Colon (tissue), 2 donors: ENCODE results near the gene CCS.
"Not testable (repeated sequence)": the region's sequence is repeated elsewhere in the genome, so short reads cannot be mapped to it uniquely, and the experiment has no call there.

Experiments used
- FAIRE-seq: peaks from 2 replicates; lab custom pipeline; 2012; peaks lifted over from hg19 to GRCh38; lab: Jason Lieb, UNC
- donor health status: control.
- donor health status: control.

Gene CCS

DNA sequence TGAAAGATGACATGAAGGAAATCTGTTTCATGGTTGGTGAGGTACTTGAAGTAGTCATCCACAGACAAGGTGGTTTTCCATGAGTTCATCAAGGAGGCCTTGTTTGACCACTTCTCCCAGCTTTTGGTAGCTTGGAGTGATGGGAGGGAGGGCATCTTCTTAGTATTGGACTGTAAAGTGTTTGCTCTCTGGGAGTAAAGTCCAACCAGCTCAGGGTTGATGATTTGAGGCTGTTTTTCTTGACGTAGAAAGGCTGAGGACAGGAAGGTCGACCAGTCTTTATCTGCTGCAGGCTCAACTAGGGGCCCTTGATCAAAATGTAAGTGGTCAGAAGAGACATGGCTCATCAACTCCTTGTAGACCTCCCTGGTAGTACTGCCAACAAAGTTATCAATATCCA lies 1.8 kb upstream of the CCS start:
- FAIRE-seq: no peak

DNA sequence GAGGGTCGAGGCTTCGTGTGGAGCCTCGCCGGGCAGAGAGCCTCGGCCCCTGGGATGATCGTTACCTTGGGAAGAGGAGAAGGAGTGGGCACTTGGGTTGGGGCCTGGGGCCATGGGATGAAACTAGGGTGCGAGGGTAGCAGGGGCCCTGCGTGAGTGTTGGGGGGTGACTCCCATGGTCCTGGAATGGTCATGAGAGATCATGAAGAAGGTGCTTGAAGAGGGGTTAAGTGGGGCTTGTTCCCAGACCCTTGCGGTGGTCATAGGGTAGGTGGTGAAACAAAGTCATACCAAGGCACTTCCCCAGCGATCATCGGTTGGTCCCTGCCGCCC lies 284 bp downstream of the CCS start:
- FAIRE-seq: no peak

- no peak for FAIRE-seq
Observed at GRCh38 chr11:66593650-66594049, 665 bp downstream of the CCS start.

GRCh38 chr11:66595245-66595904 lies 2.4 kb downstream of the CCS start:
- no peak for FAIRE-seq

DNA sequence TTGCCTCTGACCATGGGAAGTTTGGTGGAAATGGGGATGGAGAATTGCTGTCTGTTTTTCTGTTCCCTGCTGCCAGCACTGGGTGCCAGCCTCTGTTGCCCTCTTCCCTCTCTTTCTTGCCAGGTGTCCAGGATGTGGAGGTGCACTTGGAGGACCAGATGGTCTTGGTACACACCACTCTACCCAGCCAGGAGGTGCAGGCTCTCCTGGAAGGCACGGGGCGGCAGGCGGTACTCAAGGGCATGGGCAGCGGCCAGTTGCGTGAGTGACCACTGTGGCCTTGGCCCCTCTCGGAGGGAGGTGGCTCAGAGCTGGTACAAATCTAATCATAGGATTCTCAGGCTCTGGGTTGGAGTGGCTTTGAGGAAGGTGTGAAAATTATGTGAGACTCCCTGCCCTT lies 6.0 kb downstream of the CCS start:
- FAIRE-seq: no peak

- no peak for FAIRE-seq
Observed at GRCh38 chr11:66600219-66600618, 7.2 kb downstream of the CCS start.

DNA sequence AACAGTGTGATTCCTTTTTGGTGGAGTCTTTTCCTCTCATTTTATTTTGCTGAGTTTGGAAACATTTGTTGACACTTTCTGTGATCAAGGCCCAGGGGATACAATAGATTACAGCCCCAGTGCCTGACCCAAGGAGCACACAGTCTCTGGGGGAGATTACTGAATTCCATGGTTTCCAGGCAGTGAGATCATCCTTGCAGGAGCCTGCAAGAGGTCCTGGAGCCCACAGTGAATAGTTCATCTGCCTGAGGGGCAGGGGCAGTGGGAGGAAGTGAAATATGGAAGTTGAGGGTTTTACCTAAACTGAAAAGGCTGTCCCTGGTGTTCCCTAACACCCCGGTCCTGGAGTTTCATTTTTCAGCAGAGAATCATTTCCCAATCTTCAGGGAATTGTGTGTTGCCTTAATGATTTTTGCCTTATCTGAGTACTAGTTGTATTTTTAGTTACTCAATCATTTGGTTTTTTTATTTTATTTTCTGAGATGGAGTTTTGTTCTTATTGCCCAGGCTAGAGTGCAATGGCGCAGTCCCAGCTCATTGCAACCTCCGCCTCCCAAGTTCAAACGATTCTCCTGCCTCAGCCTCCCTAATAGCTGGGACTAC lies 7.7 kb downstream of the CCS start:
- no peak for FAIRE-seq

- no peak for FAIRE-seq
Observed at GRCh38 chr11:66603072-66603471, 10.1 kb downstream of the CCS start.

DNA sequence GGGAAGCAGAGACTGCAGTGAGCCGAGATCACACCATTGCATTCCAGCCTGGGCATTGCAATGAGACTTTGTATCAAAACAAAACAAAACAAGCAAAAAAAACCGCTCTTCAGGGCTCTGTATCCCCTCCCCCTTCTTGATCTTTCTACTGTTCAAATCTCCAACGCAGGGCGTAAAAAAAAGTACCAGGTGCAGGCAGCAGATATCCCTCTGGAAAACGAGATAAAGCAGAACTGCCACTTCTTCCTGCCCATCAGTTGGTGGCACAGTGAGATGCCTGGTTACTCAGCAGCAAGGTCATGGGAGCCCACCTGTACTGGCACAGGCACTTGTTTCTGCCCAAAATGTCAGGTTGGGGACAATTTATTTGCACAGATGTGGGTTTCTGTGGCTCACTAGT lies 11.2 kb downstream of the CCS start:
- FAIRE-seq: no peak

DNA sequence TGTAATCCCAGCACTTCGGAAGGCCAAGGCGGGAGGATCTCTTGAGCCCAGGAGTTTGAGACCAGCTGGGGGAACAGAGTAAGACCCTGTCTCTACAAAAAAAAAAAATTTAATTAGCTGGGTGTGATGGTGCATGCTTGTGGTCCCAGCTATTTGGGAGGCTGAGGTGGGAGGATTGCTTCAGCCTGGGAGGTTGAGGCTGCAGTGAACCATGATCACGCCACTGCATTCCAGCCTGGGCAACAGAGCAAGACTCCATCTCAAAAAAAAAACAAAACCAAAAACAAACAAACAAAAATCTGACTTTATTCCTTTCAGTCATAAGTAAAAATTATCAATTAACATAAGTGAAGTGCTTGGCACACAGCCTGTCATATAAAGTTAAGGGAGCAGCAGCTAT lies 13.6 kb downstream of the CCS start:
- FAIRE-seq: not testable (repeated sequence)

DNA sequence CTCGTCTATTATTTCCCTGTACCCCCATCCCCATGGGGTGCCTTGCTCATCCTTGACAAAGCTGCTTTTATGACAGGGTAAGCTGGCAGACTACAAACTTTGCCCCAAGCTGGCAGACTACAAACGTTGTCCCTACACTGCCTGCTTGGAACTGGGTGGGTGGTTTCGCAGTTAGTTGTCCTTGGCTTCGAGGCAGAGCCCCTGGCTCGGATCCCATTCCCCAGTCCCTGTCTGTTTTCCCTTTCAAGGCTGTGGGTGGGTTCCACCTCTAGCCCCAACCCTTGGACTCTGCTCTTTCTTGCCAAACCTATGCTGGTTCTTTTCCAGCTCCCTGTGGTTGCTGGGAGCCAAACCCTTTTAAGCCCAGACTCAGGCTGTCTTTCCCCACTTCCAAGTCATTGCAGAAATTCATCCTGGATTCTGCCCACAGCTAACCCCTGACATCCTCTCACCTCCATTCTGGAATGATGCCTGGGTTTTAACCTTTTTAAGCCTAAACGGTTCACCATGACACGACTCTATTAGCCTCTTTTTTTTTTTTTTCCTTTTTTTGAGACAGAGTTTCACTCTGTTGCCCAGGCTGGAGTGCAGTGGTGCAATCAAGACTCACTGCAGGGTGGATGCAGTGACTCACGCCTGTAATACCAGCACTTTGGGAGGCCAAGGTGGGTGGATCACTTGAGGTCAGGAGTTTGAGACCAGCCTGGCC lies 14.3 kb downstream of the CCS start:
- no peak for FAIRE-seq

GRCh38 chr11:66609721-66610617 lies 17.0 kb downstream of the CCS start:
- FAIRE-seq: no peak

GRCh38 chr11:66612458-66612857 lies 19.5 kb downstream of the CCS start:
- no peak for FAIRE-seq

- FAIRE-seq: no peak
Observed at GRCh38 chr11:66614073-66614472, 21.1 kb downstream of the CCS start.

DNA sequence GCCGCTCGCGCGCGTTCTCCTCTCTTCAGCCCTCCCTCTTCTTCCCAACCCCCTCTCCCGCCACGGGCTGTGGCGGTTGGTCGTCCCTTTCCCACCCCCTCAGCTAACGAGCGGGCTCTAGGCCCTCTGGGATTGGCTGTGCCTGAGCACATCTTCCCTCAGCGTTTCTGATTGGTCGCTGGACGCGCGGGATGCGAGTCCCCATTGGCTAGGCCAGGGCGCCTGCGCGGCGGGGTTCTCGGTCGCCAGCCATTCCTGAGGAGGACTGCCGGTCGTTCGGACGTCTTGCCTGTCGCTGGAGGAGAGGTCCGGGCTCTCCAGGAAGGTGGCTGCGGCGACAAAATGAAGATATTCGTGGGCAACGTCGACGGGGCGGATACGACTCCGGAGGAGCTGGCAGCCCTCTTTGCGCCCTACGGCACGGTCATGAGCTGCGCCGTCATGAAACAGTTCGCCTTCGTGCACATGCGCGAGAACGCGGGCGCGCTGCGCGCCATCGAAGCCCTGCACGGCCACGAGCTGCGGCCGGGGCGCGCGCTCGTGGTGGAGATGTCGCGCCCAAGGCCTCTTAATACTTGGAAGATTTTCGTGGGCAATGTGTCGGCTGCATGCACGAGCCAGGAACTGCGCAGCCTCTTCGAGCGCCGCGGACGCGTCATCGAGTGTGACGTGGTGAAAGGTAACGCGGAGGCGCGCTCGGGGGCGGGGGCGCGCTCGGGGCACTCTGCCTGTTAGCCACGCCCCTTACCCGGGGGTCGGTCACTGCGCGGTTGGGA lies 23.6 kb downstream of the CCS start, which contains the start of gene RBM14:
RBM14 (plus strand) TSS at position 252 of the 776 bp plus-strand sequence; CDS start at position 343, 91 bp downstream.
- FAIRE-seq: no peak

- no peak for FAIRE-seq
Observed at GRCh38 chr11:66617155-66617834, 24.3 kb downstream of the CCS start.

DNA sequence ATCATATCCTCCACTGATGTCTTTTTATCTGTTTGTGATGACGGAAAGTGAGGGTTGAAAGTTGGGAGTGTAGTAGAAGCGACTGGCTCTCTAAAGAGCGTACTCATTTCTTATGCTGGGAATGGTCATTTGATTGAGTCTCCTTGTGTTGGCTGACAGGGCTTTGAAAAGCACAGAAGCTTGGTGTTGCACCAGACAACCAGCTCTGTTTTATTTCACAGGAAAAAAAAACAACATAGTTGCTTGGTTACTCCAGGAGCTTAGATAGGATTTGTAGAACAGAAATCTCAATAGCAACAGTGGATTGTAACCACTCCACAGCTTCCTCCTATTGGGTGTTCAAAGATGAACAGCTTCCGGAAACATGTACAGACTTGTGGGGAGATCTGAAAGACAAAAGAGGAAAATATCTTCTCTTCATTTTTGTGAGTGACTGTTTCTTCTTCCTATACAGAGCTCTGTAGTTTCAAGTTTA lies 26.1 kb downstream of the CCS start:
- no peak for FAIRE-seq

GRCh38 chr11:66624450-66624849 lies 31.5 kb downstream of the CCS start:
- no peak for FAIRE-seq

DNA sequence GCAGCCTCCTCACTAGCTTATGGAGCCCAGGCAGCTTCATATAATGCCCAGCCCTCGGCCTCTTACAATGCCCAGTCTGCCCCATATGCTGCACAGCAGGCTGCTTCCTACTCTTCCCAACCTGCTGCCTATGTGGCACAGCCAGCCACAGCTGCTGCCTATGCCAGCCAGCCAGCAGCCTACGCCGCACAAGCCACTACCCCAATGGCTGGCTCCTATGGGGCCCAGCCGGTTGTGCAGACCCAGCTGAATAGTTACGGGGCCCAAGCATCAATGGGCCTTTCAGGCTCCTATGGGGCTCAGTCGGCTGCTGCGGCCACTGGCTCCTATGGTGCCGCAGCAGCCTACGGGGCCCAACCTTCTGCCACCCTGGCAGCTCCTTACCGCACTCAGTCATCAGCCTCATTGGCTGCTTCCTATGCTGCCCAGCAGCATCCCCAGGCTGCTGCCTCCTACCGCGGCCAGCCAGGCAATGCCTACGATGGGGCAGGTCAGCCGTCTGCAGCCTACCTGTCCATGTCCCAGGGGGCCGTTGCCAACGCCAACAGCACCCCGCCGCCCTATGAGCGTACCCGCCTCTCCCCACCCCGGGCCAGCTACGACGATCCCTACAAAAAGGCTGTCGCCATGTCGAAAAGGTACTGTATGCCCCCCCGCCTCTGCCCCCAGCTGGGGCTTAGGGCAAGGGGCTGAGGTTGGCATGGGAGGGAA lies 32.2 kb downstream of the CCS start:
- FAIRE-seq: no peak

DNA sequence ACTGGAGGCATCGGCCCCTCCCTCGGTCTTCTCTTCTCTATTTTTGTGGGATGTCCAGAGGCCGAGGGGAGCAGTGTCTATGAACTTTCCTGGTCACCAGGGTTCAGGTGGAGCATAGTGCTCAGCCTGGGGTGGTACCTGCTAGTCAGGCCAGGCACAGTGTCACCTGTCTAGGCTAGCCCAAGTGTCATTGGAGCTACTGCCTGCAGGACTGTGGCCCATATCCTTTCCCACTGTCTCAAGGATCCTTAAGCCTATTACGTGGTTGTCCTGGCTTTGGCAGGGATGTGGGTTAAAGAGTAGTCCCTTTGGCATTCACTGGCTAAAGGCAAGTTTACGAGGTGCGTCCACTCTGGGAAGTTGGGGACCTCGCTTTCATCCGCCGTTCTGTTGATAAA lies 32.8 kb downstream of the CCS start:
- FAIRE-seq: no peak
